ENCODE measurements around the gene MAP3K7. TPM values are rescaled to one million over a fixed set of nuclear protein-coding genes. Genes with fewer than 3 reads are reported as not detected.

Gene MAP3K7
- total and polyA plus RNA-seq, 2 of the 4 experiments (the other 2 are of a cell fraction) = 26.5 to 29.9 TPM

DNA sequence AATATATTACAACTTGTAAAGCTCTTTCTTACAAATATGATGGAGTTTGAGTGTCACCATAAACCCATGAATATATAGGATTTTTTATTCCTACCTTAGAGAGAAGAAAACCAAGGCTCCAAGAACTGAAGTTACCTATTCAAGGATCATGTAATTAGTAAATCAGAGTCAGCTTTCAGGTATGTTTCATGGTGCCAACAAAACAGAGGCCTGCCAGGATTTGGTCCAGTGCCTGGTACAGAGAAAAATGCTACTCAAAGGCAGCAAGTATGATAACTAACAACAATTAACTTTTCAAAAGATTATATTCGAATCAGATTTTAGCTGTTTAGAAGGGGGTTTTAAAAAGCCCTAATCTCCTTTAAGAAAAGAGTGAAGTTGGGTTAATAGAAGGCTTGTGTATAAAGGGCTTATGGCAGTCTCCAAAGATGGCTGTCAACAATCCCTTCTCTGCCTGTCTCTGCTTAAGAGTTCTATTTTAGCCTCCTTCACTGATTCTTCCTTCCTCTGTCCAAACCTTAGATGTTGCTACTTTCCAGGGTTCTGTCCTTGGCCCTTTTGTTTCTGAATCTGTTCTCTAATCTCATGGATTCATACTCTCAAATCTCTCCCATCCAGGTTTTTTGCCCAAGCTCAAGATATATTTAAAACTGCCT, 7.8 kb downstream of the MAP3K7 start:
- BruUV-seq (replicated peaks) = no TSS peak
- Histone ChIP-seq H3K23ac (ENCODE audit: low read depth, low read length) (no peak overlapping the region), H3K36me3 (ENCODE audit: control insufficient read depth, insufficient read depth, low read length) (no peaks in the 10 kb centered on the region), H3K9ac (ENCODE audit: low read depth, low read length) (no peak overlapping the region), H3K9me3 (ENCODE audit: control insufficient read depth, insufficient read depth, low read length) (no peaks in the 10 kb centered on the region), H2BK15ac (ENCODE audit: low read depth, low read length) (no peak overlapping the region), H2BK120ac (ENCODE audit: low read depth, low read length) (no peak overlapping the region), H2BK5ac (ENCODE audit: low read depth, low read length, poor library complexity, severe bottlenecking) (no peak overlapping the region), H2BK20ac (ENCODE audit: low read depth, low read length) (no peak overlapping the region), H3K14ac (replicated peaks; ENCODE audit: low read depth, low read length) (no peak overlapping the region), H3K4me2 (ENCODE audit: low read depth, low read length) (no peak overlapping the region), H3K56ac (ENCODE audit: extremely low read depth, insufficient read depth, low read length) (no peak overlapping the region), H2AFZ (replicated peaks; ENCODE audit: low read length, poor library complexity) (no peak overlapping the region), H2AK9ac (replicated peaks; ENCODE audit: low read depth, low read length, poor library complexity) (no peak overlapping the region), H3K27me3 (ENCODE audit: control insufficient read depth, insufficient read depth, low read length) (no peaks in the 10 kb centered on the region), H3K4ac (ENCODE audit: low read depth, low read length) (no peak overlapping the region), H4K8ac (ENCODE audit: low read depth in 2 of 2, low read length in 2 of 2) (no peak overlapping the region), H4K20me1 (ENCODE audit: insufficient read depth, low read length) (peaks cover 52% of the 10 kb centered on the region), H3K4me1 (ENCODE audit: control insufficient read depth, insufficient read depth, low read length) (peaks cover 11% of the 10 kb centered on the region), H3K27ac (ENCODE audit: insufficient read depth, low read length) (no peak overlapping the region), H3K4me3 (ENCODE audit: insufficient read depth, low read depth, low read length) (no peak overlapping the region), H4K5ac (ENCODE audit: low read depth, low read length) (no peak overlapping the region), H4K91ac (ENCODE audit: insufficient read depth, low read depth, low read length) (no peak overlapping the region), H2AK5ac (ENCODE audit: low read depth, low read length) (no peak overlapping the region), H3K18ac (ENCODE audit: low read depth, low read length) (no peak overlapping the region), H3K9me1 (ENCODE audit: insufficient read depth, low read length) (peaks cover 11% of the 10 kb centered on the region; the same call in 1 of the 2 replicates), H3K79me1 (ENCODE audit: low read depth in 1 of 2, low read length in 2 of 2) (peaks cover 14 to 63% of the 10 kb centered on the region in 2 experiments; a peak in 3 of 4 replicates)
- in situ Hi-C loops (cut with MboI; ENCODE audit: low sequenced_read_pairs) (no loop called here), dilution Hi-C loops (cut with HindIII; ENCODE audit: low sequenced_read_pairs, unreplicated experiment) (no loop called here), intact Hi-C loops (cut with micrococcal nuclease) (no loop called here)
- WGBS, 2 experiments (ENCODE audit: extremely low coverage in 2 of 2, insufficient read length in 1 of 2) = no CpG with 5 or more reads among the region's 1 CpG
- ChIA-PET POLR2A (ENCODE audit: unreplicated experiment) (no interaction called here), CTCF (no interaction called here)
- TF ChIP-seq CEBPB (IDR thresholded peaks at IDR 0.05; ENCODE audit: low read depth, low read length) = no peak
- no peak for TF ChIP-seq NFE2L2 (IDR thresholded peaks at IDR 0.05; ENCODE audit: low read depth, low read length)
- TF ChIP-seq MAZ (IDR thresholded peaks at IDR 0.05; ENCODE audit: borderline replicate concordance, low read depth, low read length) = no peak
- TF ChIP-seq SMC3 (IDR thresholded peaks at IDR 0.05; ENCODE audit: low read depth, low read length) = no peak
- no peak for TF ChIP-seq MXI1 (IDR thresholded peaks at IDR 0.05; ENCODE audit: borderline replicate concordance, low read depth, low read length)
- TF ChIP-seq BHLHE40 (IDR thresholded peaks at IDR 0.05; ENCODE audit: low read depth, low read length) = no peak
- TF ChIP-seq, protein P1, sequence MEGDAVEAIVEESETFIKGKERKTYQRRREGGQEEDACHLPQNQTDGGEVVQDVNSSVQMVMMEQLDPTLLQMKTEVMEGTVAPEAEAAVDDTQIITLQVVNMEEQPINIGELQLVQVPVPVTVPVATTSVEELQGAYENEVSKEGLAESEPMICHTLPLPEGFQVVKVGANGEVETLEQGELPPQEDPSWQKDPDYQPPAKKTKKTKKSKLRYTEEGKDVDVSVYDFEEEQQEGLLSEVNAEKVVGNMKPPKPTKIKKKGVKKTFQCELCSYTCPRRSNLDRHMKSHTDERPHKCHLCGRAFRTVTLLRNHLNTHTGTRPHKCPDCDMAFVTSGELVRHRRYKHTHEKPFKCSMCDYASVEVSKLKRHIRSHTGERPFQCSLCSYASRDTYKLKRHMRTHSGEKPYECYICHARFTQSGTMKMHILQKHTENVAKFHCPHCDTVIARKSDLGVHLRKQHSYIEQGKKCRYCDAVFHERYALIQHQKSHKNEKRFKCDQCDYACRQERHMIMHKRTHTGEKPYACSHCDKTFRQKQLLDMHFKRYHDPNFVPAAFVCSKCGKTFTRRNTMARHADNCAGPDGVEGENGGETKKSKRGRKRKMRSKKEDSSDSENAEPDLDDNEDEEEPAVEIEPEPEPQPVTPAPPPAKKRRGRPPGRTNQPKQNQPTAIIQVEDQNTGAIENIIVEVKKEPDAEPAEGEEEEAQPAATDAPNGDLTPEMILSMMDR (conservative IDR thresholded peaks at IDR 0.05; ENCODE audit: low read depth, low read length) = no peak
- DNase-seq = no peak
- no peak for ATAC-seq (ENCODE audit: low read depth)
